Left lung (tissue), 10 donors: Measurements from ENCODE around the gene NAB1. TPM values are rescaled to one million over a fixed set of nuclear protein-coding genes. Genes with fewer than 3 reads are reported as not detected.

ENCODE experiments used
- ATAC-seq: fragments of 200-7000 bp; cut with Tn5 transposase; one replicate; pipeline ENCODE4 v1.9.1; 2020; ENCODE audit warnings: moderate library complexity
- DNase-seq, 4 donors: peaks; one replicate each; pipeline ENCODE4 v3.0.0-alpha.2; 2013 to 2020
- H3K27ac ChIP-seq, 2 donors: fragments of 200-600 bp; sonication (generic) in 1 of 2; one replicate each; pipeline versions ENCODE4 v1.5.0 to v1.8.0; 2020 to 2021
- H3K27me3 ChIP-seq, 2 donors: fragments of 200-600 bp; sonication (generic) in 1 of 2; one replicate each; pipeline versions ENCODE4 v1.5.0 to v1.8.0; 2020 to 2021
- H3K36me3 ChIP-seq, 2 donors: fragments of 200-600 bp; sonication (generic) in 1 of 2; one replicate each; pipeline versions ENCODE4 v1.5.0 to v1.8.0; 2020 to 2021
- H3K4me1 ChIP-seq, 2 donors: fragments of 200-600 bp; one replicate each; pipeline ENCODE4 v1.8.0; 2021
- H3K4me3 ChIP-seq, 2 donors: fragments of 200-600 bp; sonication (generic) in 1 of 2; one replicate each; pipeline versions ENCODE4 v1.5.0 to v1.8.0; 2020 to 2021; ENCODE audit warnings: mild to moderate bottlenecking in 1 of 2
- H3K9me3 ChIP-seq, 2 donors: fragments of 200-600 bp; sonication (generic) in 1 of 2; one replicate each; pipeline versions ENCODE4 v1.5.0 to v1.8.0; 2020 to 2021
- intact Hi-C, 2 donors: fragments of 100-400 bp; cut with DNase I; formaldehyde crosslinking; loops; one replicate each; pipeline versions ENCODE4 v1.11.2 to v1.14.2; 2022
- polyA plus RNA-seq, 6 donors: library from polyadenylated mRNA; unstranded; fragments of 120-200 nt; gene quantifications; one replicate each; pipeline ENCODE4 v1.2.1, GENCODE V29; 2013; ENCODE audit not compliant: insufficient read length in 6 of 6
- total RNA-seq, 2 donors: library from RNA; stranded (reverse); fragmentation: NEBNext Ultra II Directional; extraction: Animal tissue kit (Norgen Biotek cat#: 25700); gene quantifications; one replicate each; pipeline ENCODE4 v1.2.1, GENCODE V29; 2021
- TF ChIP-seq, protein P1 (sequence below), 2 donors: fragments of 200-600 bp; sonication (generic) in 1 of 2; IDR thresholded peaks; one replicate each; pipeline versions ENCODE4 v1.5.0 to v1.8.0; 2021; ENCODE audit warnings: antibody characterized with exemption in 2 of 2
- donor health status: DM: no; HTN: yes; CAD: no.
- donor health status: DM: no; HTN: no; CAD: no.

NAB1 gene
- total and polyA plus RNA-seq, 8 donors: 28.4 to 85.3 (median 75.3) TPM

DNA sequence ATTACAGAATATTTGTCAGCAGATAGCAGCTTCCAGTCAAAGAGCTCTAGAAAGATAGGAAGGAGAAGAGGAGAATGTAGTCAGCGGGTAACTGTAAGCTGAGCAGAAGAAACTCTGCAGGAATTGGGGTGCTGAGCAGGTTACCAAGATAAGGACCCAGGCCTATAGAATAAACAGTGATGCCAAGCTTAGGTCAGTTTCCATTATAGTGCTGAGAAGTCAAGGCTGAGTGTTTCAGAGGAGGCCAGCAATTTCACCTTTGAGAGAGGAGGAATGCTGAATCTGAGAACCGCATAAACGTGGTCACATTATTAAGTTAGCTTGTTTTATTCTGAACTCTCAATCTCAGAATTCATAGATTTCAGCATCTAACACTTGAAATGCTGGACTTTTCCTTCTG, 13.9 kb downstream of the NAB1 start:
- Histone ChIP-seq H3K36me3 (peaks cover 0 to 15% of the 10 kb centered on the region in 2 donors), H3K27ac (no peak overlapping the region), H3K27me3 (no peaks in the 10 kb centered on the region), H3K4me1 (peaks cover 0 to 11% of the 10 kb centered on the region in 2 donors), H3K4me3 (no peak overlapping the region), H3K9me3 (no peaks in the 10 kb centered on the region)
- no peak for DNase-seq
- intact Hi-C loops: no loop called here
- no peak for ATAC-seq
- TF ChIP-seq, protein P1, sequence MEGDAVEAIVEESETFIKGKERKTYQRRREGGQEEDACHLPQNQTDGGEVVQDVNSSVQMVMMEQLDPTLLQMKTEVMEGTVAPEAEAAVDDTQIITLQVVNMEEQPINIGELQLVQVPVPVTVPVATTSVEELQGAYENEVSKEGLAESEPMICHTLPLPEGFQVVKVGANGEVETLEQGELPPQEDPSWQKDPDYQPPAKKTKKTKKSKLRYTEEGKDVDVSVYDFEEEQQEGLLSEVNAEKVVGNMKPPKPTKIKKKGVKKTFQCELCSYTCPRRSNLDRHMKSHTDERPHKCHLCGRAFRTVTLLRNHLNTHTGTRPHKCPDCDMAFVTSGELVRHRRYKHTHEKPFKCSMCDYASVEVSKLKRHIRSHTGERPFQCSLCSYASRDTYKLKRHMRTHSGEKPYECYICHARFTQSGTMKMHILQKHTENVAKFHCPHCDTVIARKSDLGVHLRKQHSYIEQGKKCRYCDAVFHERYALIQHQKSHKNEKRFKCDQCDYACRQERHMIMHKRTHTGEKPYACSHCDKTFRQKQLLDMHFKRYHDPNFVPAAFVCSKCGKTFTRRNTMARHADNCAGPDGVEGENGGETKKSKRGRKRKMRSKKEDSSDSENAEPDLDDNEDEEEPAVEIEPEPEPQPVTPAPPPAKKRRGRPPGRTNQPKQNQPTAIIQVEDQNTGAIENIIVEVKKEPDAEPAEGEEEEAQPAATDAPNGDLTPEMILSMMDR (IDR thresholded peaks at IDR 0.05): no peak

DNA sequence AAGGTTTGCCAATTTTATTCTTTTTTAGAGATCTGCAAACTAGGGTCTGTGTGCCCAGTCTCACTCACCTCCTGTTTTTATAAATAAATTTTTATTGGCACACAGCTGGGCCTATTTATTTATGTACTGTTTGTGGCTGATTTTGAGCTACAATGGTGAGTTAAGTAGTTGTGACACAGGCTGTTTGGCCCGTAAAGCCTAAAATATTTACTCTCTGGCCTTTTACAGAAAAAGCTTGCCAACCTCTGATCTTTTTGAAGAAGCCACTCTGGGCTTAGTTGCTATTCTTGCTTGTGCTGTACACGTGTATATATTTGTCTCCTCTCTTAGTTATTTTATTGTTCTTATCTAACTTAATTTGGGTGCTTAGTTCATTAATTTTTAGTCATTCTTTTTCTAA, 14.5 kb downstream of the NAB1 start:
- Histone ChIP-seq H3K9me3 (no peaks in the 10 kb centered on the region), H3K4me1 (peaks cover 0 to 5% of the 10 kb centered on the region in 2 donors), H3K27ac (no peak overlapping the region), H3K27me3 (no peaks in the 10 kb centered on the region), H3K36me3 (peaks cover 0 to 15% of the 10 kb centered on the region in 2 donors), H3K4me3 (no peak overlapping the region)
- no peak for ATAC-seq
- TF ChIP-seq, protein P1 (IDR thresholded peaks at IDR 0.05): no peak
- intact Hi-C loops: no loop called here
- no peak for DNase-seq

DNA sequence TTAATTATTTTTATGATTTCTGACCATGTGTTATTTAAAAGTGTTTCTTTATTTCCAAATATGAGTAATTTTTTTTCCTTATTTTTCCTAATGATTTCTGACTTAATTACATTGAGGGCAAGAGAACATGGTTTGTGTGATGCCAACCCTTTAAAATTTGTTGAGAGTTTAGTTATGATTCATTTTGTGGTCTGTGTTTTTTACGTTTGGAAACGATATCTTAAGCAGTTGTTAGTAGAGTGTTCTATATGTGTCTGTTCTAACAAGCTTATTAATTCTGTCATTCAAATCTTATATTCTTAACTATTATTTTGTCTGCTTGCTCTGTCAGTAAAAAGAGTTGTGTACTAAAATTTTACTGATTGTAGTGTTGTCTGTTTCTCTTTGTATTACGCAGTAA, 15.0 kb downstream of the NAB1 start:
- H3K27me3 ChIP-seq: no peaks in the 10 kb centered on the region
- H3K4me1 ChIP-seq: peaks cover 0 to 5% of the 10 kb centered on the region in 2 donors
- peaks cover 0 to 15% of the 10 kb centered on the region in 2 donors for H3K36me3 ChIP-seq
- H3K27ac ChIP-seq: no peak overlapping the region
- no peak overlapping the region for H3K4me3 ChIP-seq
- ATAC-seq (no peak), DNase-seq (no peak)
- intact Hi-C loops: no loop called here
- H3K9me3 ChIP-seq: no peaks in the 10 kb centered on the region
- TF ChIP-seq, protein P1 (IDR thresholded peaks at IDR 0.05): no peak

DNA sequence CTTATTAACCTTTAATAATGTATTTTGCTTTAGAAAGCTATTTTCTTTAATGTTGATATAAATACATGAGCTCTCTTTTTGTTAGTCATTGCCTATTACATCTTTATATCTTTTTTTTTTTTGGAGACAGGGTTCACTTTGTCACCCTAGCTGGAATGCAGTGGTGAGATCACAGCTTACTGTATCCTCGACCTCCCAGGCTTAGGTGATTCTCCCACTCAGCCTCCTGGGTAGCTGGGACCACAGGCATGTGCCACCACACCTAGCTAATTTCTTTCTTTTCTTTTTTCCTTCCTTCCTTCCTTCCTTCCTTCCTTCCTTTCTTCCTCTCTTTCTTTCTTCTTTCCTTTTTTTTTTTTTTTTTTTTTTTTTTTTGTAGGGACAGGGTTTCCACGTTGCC, 15.4 kb downstream of the NAB1 start:
- Histone ChIP-seq H3K4me1 (peaks cover 0 to 5% of the 10 kb centered on the region in 2 donors), H3K27ac (no peak overlapping the region), H3K9me3 (no peaks in the 10 kb centered on the region), H3K27me3 (no peaks in the 10 kb centered on the region), H3K36me3 (peaks cover 0 to 12% of the 10 kb centered on the region in 2 donors), H3K4me3 (no peak overlapping the region)
- intact Hi-C loops: no loop called here
- no peak for DNase-seq
- TF ChIP-seq, protein P1 (IDR thresholded peaks at IDR 0.05): no peak
- no peak for ATAC-seq

DNA sequence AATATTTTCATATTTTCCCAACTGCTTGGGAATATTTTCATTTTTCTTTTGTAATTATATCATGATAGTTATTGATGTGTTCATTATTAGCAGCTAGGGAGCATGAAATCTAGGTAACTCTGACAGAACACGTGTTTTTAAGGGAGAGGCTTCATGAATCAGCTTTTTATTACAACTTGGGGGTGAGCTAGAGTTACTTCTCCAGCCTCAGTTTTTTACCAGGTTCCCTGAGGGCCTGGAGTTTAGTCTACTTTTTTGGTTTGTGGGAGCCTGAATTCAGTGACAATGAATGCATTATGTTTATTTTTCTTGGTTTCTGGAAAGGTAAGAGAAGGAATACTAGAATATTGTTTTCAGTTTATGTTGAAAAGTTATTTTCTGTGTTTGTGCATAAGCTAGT, 18.0 kb downstream of the NAB1 start:
- intact Hi-C loops: no loop called here
- TF ChIP-seq, protein P1 (IDR thresholded peaks at IDR 0.05): no peak
- no peaks in the 10 kb centered on the region for H3K27me3 ChIP-seq
- no peaks in the 10 kb centered on the region for H3K9me3 ChIP-seq
- DNase-seq (no peak), ATAC-seq (no peak)
- no peak overlapping the region for H3K4me3 ChIP-seq
- peaks cover 0 to 5% of the 10 kb centered on the region in 2 donors for H3K4me1 ChIP-seq
- peaks cover 0 to 24% of the 10 kb centered on the region in 2 donors for H3K36me3 ChIP-seq
- no peak overlapping the region for H3K27ac ChIP-seq
